G401.6 (cell line): ENCODE data around the gene TCF3.

ENCODE experiments used
- FAIRE-seq: peaks from 2 replicates; lab custom pipeline; 2012; peaks lifted over from hg19 to GRCh38; lab: Jason Lieb, UNC

Gene TCF3

GRCh38 chr19:1609680-1610474, 42.5 kb downstream of the TCF3 start:
- FAIRE-seq, result no peak

GRCh38 chr19:1609103-1609396, 43.4 kb downstream of the TCF3 start:
- FAIRE-seq, result no peak

GRCh38 chr19:1608359-1609102, 43.9 kb downstream of the TCF3 start:
- FAIRE-seq, result no peak

GRCh38 chr19:1606138-1606651, 46.2 kb downstream of the TCF3 start:
- no peak for FAIRE-seq

GRCh38 chr19:1605236-1606137, 46.9 kb downstream of the TCF3 start, which contains the start of gene UQCR11:
Gene UQCR11 (minus strand): TSS chr19:1605462. CDS start chr19:1605409, 53 bp downstream.
- peak; percentile 92 for FAIRE-seq

GRCh38 chr19:1602091-1602707, 50.2 kb downstream of the TCF3 start:
- FAIRE-seq, result no peak

GRCh38 chr19:1601613-1602064, 50.8 kb downstream of the TCF3 start:
- FAIRE-seq, result no peak

GRCh38 chr19:1599460-1599846, 53.0 kb downstream of the TCF3 start:
- FAIRE-seq, result no peak

GRCh38 chr19:1598777-1599459, 53.5 kb downstream of the TCF3 start:
- FAIRE-seq, result no peak

- no peak for FAIRE-seq
These were observed 59.0 kb downstream of the TCF3 start for GRCh38 chr19:1593501-1593772.

- no peak for FAIRE-seq
These were observed 59.5 kb downstream of the TCF3 start, which contains the start of gene MBD3 for GRCh38 chr19:1592755-1593500. Gene MBD3 (minus strand): TSS chr19:1592865. CDS start chr19:1592631, 234 bp downstream.

GRCh38 chr19:1592024-1592754, 60.2 kb downstream of the TCF3 start:
- FAIRE-seq, result no peak

- no peak for FAIRE-seq
These were observed 60.9 kb downstream of the TCF3 start for GRCh38 chr19:1591421-1592023.

GRCh38 chr19:1590641-1591397, 61.6 kb downstream of the TCF3 start:
- no peak for FAIRE-seq

- no peak for FAIRE-seq
These were observed 64.5 kb downstream of the TCF3 start for GRCh38 chr19:1587872-1588271.

- FAIRE-seq, result no peak
These were observed 67.2 kb downstream of the TCF3 start for GRCh38 chr19:1585243-1585580.

- no peak for FAIRE-seq
These were observed 67.7 kb downstream of the TCF3 start for GRCh38 chr19:1584500-1585242.

GRCh38 chr19:1582201-1582600, 70.2 kb downstream of the TCF3 start:
- no peak for FAIRE-seq
